Central memory CD8-positive, alpha-beta T cell (primary cell): ENCODE measurements around the gene KRT77.
"Not testable (repeated sequence)": the region's sequence is repeated elsewhere in the genome, so short reads cannot be mapped to it uniquely, and the experiment has no call there.

ENCODE experiments used
- ATAC-seq: fragments of 150-1000 bp; cut with Tn5 transposase; replicated peaks from 2 replicates; pipeline ENCODE4 v1.10.0; 2022; ENCODE audit warnings: mild to moderate bottlenecking, moderate FRiP score, moderate number of reproducible peaks; ENCODE audit not compliant: poor library complexity, severe bottlenecking; ENCODE audit errors: extremely low read depth
- DNase-seq, 2 donors: peaks; one replicate each; pipeline ENCODE4 v3.0.0; 2021; ENCODE audit warnings: low spot score in 2 of 2
- H3K27ac Mint-ChIP-seq: one replicate; pipeline ENCODE4 v1.8.0; 2022; ENCODE audit warnings: low read depth, mild to moderate bottlenecking, moderate library complexity, mixed read lengths
- H3K27me3 Mint-ChIP-seq: one replicate; pipeline ENCODE4 v1.8.0; 2022; ENCODE audit warnings: mixed read lengths
- H3K36me3 Mint-ChIP-seq: one replicate; pipeline ENCODE4 v1.8.0; 2022; ENCODE audit warnings: mild to moderate bottlenecking, moderate library complexity, mixed read lengths; ENCODE audit not compliant: insufficient read depth
- H3K4me1 Mint-ChIP-seq: one replicate; pipeline ENCODE4 v1.8.0; 2022; ENCODE audit warnings: mixed read lengths
- H3K4me3 Mint-ChIP-seq: one replicate; pipeline ENCODE4 v1.8.0; 2022; ENCODE audit warnings: mild to moderate bottlenecking, moderate library complexity, mixed read lengths
- H3K9me3 Mint-ChIP-seq: one replicate; pipeline ENCODE4 v1.8.0; 2022; ENCODE audit warnings: mixed read lengths

KRT77 gene

GRCh38 chr12:52677671-52678070, 25.7 kb downstream of the KRT77 start:
- Mint-ChIP-seq H3K27ac (no peak overlapping the region), H3K36me3 (no peaks in the 10 kb centered on the region), H3K4me1 (peaks cover 33% of the 10 kb centered on the region), H3K27me3 (peaks cover 37% of the 10 kb centered on the region), H3K9me3 (no peaks in the 10 kb centered on the region), H3K4me3 (no peak overlapping the region)
- ATAC-seq (no peak), DNase-seq (no peak)

- H3K27ac Mint-ChIP-seq: no peak overlapping the region
- H3K9me3 Mint-ChIP-seq: no peaks in the 10 kb centered on the region
- no peaks in the 10 kb centered on the region for H3K36me3 Mint-ChIP-seq
- ATAC-seq (no peak), DNase-seq (no peak)
- H3K4me1 Mint-ChIP-seq: peaks cover 27% of the 10 kb centered on the region
- H3K27me3 Mint-ChIP-seq: peaks cover 37% of the 10 kb centered on the region
- H3K4me3 Mint-ChIP-seq: no peak overlapping the region
Observed at GRCh38 chr12:52677126-52677525, 26.2 kb downstream of the KRT77 start.

- Mint-ChIP-seq H3K27me3 (peaks cover 37% of the 10 kb centered on the region), H3K4me1 (peaks cover 18% of the 10 kb centered on the region), H3K4me3 (peak overlapping the region; percentile 3), H3K27ac (no peak overlapping the region), H3K36me3 (no peaks in the 10 kb centered on the region), H3K9me3 (no peaks in the 10 kb centered on the region)
- no peak for DNase-seq
- ATAC-seq: no peak
Observed at GRCh38 chr12:52676163-52676562, 27.2 kb downstream of the KRT77 start.

GRCh38 chr12:52675301-52675701, 28.0 kb downstream of the KRT77 start:
- no peaks in the 10 kb centered on the region for H3K9me3 Mint-ChIP-seq
- no peak for ATAC-seq
- no peak overlapping the region for H3K27ac Mint-ChIP-seq

GRCh38 chr12:52674433-52674775, 28.9 kb downstream of the KRT77 start:
- no peaks in the 10 kb centered on the region for H3K9me3 Mint-ChIP-seq
- no peak for DNase-seq
- H3K4me1 Mint-ChIP-seq: peaks cover 7% of the 10 kb centered on the region
- no peak for ATAC-seq
- H3K36me3 Mint-ChIP-seq: no peaks in the 10 kb centered on the region
- no peak overlapping the region for H3K27ac Mint-ChIP-seq
- H3K27me3 Mint-ChIP-seq: peaks cover 37% of the 10 kb centered on the region
- H3K4me3 Mint-ChIP-seq: no peak overlapping the region

More at GRCh38 chr12:52675301-52675701, 28.0 kb downstream of the KRT77 start:
- no peak overlapping the region for H3K4me3 Mint-ChIP-seq
- H3K36me3 Mint-ChIP-seq: no peaks in the 10 kb centered on the region
- DNase-seq: no peak
- peaks cover 37% of the 10 kb centered on the region for H3K27me3 Mint-ChIP-seq
- H3K4me1 Mint-ChIP-seq: peaks cover 12% of the 10 kb centered on the region

GRCh38 chr12:52673713-52674432, 29.5 kb downstream of the KRT77 start:
- H3K36me3 Mint-ChIP-seq: no peaks in the 10 kb centered on the region

GRCh38 chr12:52673217-52673616, 30.1 kb downstream of the KRT77 start:
- Mint-ChIP-seq H3K9me3 (no peaks in the 10 kb centered on the region), H3K4me1 (peaks cover 7% of the 10 kb centered on the region), H3K27ac (no peak overlapping the region), H3K27me3 (peaks cover 34% of the 10 kb centered on the region), H3K4me3 (no peak overlapping the region), H3K36me3 (no peaks in the 10 kb centered on the region)
- DNase-seq: no peak
- ATAC-seq: no peak

More at GRCh38 chr12:52673713-52674432, 29.5 kb downstream of the KRT77 start:
- Mint-ChIP-seq H3K4me3 (no peak overlapping the region), H3K4me1 (peaks cover 7% of the 10 kb centered on the region), H3K27ac (no peak overlapping the region), H3K27me3 (peaks cover 37% of the 10 kb centered on the region), H3K9me3 (no peaks in the 10 kb centered on the region)
- no peak for ATAC-seq
- no peak for DNase-seq

- no peaks in the 10 kb centered on the region for H3K9me3 Mint-ChIP-seq
- peaks cover 7% of the 10 kb centered on the region for H3K4me1 Mint-ChIP-seq
- peaks cover 27% of the 10 kb centered on the region for H3K27me3 Mint-ChIP-seq
- H3K4me3 Mint-ChIP-seq: no peak overlapping the region
- ATAC-seq: no peak
- no peak for DNase-seq
- no peaks in the 10 kb centered on the region for H3K36me3 Mint-ChIP-seq
- no peak overlapping the region for H3K27ac Mint-ChIP-seq
Observed at GRCh38 chr12:52672321-52672933, 30.9 kb downstream of the KRT77 start.

- no peaks in the 10 kb centered on the region for H3K9me3 Mint-ChIP-seq
- no peak overlapping the region for H3K4me3 Mint-ChIP-seq
- ATAC-seq: no peak
- peaks cover 7% of the 10 kb centered on the region for H3K4me1 Mint-ChIP-seq
- H3K27ac Mint-ChIP-seq: no peak overlapping the region
- peaks cover 22% of the 10 kb centered on the region for H3K27me3 Mint-ChIP-seq
- no peak for DNase-seq
- H3K36me3 Mint-ChIP-seq: no peaks in the 10 kb centered on the region
Observed at GRCh38 chr12:52670961-52671360, 32.4 kb downstream of the KRT77 start.

- no peaks in the 10 kb centered on the region for H3K36me3 Mint-ChIP-seq
- peaks cover 7% of the 10 kb centered on the region for H3K4me1 Mint-ChIP-seq
- no peak for ATAC-seq
- H3K27me3 Mint-ChIP-seq: peaks cover 17% of the 10 kb centered on the region
- no peaks in the 10 kb centered on the region for H3K9me3 Mint-ChIP-seq
- H3K27ac Mint-ChIP-seq: no peak overlapping the region
- H3K4me3 Mint-ChIP-seq: no peak overlapping the region
- no peak for DNase-seq
Observed at GRCh38 chr12:52670506-52670905, 32.8 kb downstream of the KRT77 start.

- H3K36me3 Mint-ChIP-seq, H3K4me1 Mint-ChIP-seq, H3K4me3 Mint-ChIP-seq, H3K27ac Mint-ChIP-seq, H3K9me3 Mint-ChIP-seq, DNase-seq, ATAC-seq: not testable (repeated sequence)
- peaks cover 16% of the 10 kb centered on the region for H3K27me3 Mint-ChIP-seq
Observed at GRCh38 chr12:52669941-52670340, 33.4 kb downstream of the KRT77 start.

- Mint-ChIP-seq H3K4me1 (peaks cover 2% of the 10 kb centered on the region), H3K9me3 (no peaks in the 10 kb centered on the region), H3K4me3 (no peak overlapping the region), H3K27ac (no peak overlapping the region), H3K27me3 (peaks cover 11% of the 10 kb centered on the region), H3K36me3 (no peaks in the 10 kb centered on the region)
- no peak for DNase-seq
- no peak for ATAC-seq
Observed at GRCh38 chr12:52669426-52669825, 33.9 kb downstream of the KRT77 start.

- Mint-ChIP-seq H3K4me1 (peaks cover 1% of the 10 kb centered on the region), H3K27ac (no peak overlapping the region), H3K36me3 (no peaks in the 10 kb centered on the region), H3K9me3 (no peaks in the 10 kb centered on the region), H3K4me3 (no peak overlapping the region), H3K27me3 (no peaks in the 10 kb centered on the region)
- no peak for ATAC-seq
- no peak for DNase-seq
Observed at GRCh38 chr12:52667931-52668330, 35.4 kb downstream of the KRT77 start.
